CD4-positive, alpha-beta T cell treated with Interleukin-17A for 1 hour (primary cell): Measurements from ENCODE around the gene TMEM9.
"Not testable (repeated sequence)": the region's sequence is repeated elsewhere in the genome, so short reads cannot be mapped to it uniquely, and the experiment has no call there.

Experiments
- DNase-seq: peaks from one replicate; pipeline ENCODE4 v3.0.0-alpha.2; 2020

Gene TMEM9

DNA sequence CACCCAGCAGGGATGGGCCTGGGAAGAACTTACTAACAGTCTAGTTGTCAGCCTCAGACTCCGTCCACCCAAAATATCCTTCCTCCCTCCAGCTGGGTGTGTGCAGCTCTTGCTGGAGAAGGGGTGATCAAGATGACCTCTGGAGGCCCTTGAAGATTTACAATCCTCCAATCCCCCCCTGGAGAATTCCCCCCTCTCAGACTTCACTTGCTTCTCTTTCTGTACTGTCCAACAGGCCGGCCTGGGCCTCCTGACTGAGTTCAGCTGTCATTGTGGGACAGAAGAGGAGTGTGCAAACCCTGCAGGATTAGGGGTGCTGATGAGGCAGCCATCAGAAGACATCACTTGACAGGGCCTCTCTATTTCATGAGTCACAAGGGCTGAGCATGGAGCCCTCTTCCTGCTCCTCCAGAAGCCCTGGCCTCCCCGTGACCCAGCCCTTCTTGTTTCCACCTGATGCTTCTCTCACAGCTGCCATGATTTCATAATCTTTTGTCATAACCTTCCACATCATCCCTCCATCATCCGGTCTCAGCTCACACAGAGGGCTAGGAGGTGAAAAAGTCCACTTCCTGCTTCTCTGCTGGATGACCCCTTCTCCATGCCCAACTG is 18.8 kb upstream of the TMEM9 start:
- no peak for DNase-seq

DNA sequence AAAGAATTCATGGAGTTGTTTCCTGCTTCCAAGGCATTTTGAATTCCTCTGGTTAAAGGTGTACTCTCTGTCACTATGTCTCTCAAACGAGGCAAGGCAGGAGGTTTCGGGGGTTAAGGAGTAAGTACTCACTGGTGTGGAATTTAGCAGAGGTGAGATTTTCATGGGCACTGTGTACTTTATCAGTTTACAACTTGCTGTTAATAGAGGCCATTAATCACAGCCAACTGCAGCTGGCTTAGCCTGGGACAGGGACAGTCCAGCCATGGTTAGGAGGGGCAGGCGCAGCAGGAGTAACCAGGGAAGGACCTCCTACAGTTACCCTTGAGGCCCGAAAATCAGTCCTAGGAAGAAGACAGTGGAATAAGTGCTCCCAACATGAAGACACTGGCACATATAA is 18.1 kb upstream of the TMEM9 start:
- no peak for DNase-seq

DNA sequence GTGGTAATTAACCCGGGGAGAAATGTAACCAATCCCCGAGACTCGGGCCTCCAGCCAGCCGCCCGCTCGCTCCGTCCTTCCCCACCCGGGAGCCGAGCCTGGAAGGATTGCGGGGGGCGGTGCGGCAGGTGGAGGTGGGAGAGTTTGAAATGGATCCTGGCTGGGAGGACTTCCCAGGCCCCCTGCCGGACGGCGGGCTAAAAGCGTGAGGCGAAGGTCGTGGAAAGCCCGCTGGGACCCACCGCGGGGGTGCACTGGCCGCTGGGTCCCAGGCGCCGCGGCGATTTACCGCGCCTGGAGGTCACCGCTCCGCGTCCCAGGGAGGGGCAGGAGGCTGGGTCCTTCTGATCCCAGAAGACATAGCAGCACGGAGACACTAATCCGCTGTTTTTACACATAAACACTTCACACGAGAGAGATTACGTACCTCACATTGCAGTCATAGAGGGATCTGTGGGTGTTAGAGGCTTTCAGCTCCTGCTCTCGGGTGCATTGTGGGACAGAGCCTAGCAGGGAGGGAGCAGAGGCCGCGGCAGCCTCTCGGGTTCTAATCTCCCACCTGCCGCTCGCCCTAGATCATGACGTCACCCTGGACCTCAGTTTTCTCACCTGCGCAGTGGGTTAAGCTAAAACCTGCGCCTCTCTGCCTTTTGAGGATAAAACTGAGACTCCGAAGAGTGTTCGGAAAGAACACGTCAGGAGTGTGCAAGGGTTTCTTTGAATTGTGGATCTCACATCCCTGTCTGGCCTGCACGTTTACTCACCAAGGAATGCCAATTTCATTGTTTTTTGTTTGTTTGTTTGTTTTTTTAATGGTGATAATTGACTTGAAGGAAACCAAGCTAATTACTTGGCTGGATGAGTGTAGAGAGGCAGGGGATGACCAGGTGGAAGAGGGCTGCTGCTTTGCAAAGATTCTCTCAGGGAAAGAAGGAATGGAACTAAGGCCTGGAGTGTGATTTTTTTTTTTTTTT is 17.1 kb upstream of the TMEM9 start:
- peak; percentile 49 for DNase-seq

DNA sequence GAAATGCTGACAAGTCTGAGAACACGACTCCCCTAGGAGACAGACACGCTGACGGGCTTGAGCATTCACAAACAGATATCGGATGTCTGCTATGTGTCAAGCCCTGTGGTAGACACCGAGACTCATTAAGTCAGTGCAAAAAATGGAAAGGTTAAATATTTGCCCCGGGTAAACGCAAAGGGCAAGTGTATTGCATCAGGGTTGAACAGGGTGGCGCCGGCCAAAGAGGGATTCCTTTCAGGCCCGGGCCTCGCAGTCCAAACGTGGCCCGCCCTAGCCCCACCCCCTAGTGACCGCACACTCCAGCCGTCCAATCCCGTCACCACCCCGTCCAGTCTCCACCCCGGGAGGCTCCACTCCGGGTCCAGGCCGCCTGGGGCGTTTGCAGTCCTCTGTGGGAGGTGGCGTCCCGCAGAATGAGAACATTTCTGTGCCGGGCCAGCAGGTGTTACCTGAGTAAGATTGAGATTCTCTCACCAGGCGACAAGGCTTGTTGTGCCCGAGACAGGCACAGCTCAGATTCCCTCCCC is 16.3 kb upstream of the TMEM9 start:
- peak; percentile 84 for DNase-seq

DNA sequence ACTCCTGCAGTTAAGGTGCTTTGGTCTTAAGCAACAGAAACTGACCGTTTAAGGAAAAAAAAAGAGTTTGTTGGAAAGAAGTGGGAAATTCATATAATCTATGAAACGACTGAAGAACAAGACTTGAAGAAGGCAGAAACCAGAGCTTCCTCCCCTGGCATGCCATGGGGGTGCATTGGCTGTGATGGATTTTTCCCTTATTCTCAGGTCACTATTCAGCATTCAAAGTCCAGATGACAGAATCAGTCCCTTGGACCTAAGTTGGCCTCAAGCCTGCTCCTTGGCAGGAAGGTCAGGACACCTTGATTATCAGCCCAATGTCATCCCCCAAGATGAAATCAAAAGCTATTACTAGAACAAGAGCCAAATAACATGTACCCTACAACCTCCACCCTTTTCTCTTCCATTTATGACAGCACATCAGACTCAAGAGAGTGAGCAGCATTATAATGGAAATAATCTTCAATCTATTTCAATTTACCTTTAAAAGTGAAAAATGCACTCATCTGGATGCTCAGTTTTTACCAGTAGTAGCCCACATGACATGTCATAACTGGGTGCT is 15.8 kb upstream of the TMEM9 start:
- no peak for DNase-seq

DNA sequence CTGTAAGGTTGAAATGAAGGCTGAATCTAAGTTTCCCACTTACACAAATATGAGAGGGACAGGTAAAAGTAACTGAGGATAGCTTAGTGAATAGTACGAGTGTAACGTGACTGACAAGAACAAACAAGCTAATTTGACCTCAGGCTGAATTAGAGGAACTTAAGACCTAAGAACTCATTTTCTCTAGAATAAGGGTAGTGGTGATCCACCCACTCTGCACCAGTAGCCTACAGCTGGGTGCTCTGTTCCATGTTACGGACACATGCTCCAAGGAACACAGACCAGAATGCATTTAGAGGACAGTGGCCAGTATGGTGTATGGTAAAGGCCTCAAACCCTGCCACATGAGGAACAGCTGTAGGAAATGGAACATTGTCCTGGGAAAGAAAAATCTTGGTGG is 14.9 kb upstream of the TMEM9 start:
- DNase-seq, result no peak

DNA sequence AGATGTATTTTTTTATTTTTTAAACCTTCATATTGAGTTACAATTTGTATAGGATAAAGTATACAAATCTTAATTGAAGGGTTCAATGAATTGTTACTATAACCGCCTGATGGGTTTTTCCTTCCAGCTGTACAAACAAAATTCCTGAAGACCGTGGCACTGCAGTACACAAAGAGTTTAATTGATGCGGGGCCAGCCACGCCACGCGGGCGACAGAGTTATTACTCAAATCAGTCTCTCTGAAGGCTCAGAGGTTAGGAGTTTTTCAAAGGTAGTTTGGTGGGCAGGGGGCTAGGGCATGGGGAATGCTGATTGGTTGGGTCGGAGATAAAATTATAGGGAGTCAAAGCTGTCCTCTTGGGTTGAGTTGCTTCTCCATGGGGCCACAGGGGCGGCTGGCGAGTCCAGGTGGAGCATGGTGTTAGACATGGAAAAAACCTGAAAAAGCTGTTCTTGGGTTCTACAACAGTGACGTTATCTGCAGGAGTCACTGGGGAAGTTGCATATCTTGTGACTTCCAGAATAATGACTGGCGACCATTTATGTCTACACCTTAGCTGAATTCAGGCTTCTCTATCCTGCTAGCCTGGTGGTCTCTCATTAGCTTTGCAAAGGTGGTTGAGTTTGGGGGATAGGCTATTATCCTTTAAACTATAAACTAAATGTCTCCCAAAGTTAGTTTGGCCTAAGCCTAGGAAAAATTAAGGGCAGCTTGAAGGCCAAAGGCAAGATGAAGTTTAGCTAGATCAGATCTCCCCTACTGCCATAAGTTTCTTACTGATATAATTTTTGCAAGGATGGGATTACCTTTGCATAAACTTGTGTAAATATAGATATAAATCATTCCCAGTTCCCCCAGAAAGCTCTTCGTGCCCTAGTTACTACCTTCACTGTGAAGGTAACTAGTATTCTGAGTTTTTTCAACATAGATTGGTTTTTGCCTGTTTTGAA is 13.0 kb upstream of the TMEM9 start:
- DNase-seq, result no peak

DNA sequence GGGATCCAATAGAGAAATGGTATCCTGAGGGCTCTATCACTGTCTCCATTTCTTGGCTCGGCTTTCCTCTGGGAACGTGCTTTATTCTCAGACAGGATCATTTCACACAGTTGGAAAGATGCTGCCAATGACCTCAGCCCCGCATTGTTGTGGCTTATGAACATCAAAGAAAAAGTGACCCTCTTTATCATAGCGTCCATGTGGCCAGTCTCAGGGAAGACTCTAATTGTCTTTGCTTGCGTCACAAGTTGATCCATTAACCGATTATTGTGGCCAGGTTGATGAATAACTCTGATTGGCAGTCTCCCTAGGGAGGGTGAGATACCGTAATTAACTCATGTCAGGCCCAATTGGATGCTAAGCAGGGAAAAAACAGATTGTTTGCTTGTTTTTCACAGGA is 10.4 kb upstream of the TMEM9 start:
- no peak for DNase-seq

DNA sequence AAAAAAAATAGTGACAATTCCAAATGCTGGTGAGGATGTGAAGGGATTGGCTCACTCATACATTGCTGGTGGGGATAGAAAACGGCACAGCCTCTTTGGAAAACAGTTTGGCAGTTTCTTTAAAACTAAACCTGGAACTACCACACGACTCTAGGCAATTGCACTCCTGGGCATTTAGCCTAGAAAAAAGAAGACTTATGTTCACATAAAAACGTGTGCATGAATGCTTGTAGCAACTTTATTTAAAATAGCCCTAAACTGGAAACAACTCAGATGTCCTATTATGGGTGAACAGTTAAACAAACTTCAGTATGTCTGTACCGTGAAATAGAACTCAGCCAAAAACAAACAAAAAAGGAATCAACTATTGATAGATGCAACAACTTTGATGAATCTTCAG is 9.4 kb upstream of the TMEM9 start:
- DNase-seq, result no peak

DNA sequence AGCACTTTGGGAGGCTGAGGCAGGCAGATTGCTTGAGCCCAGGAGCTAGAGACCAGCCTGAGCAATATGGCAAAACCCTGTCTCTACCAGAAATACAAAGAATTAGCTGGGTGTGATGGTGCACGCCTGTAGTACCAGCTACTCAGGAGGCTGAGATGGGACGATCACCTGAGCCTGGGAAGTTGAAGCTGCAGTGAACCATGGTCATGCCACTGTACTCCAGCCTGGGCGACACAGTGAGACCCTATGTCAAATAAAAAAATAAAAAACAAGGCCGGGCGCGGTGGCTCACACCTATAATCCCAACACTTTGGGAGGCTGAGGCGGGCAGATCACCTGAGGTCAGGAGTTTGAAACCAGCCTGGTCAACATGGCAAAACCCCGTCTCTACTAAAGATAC is 8.8 kb upstream of the TMEM9 start:
- not testable (repeated sequence) for DNase-seq

DNA sequence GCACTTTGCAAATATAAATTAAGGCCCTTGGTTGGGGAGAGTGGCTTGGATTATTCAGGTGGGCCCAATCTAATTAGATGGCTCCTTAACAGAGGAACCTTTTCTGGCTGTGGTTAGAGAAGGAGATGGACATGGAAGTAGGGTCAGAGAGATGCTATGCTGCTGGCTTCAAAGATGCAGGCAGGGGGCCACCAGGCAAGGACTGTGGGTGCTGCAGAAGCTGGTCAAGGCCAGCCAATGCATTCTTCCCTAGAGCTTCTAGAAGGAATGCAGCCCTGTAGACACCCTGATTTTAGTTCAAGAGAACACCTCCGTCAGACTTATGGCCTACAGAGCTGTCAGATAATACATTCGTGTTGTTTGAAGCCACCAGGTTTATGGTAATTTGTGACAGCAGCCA is 3.7 kb upstream of the TMEM9 start:
- DNase-seq, result no peak

DNA sequence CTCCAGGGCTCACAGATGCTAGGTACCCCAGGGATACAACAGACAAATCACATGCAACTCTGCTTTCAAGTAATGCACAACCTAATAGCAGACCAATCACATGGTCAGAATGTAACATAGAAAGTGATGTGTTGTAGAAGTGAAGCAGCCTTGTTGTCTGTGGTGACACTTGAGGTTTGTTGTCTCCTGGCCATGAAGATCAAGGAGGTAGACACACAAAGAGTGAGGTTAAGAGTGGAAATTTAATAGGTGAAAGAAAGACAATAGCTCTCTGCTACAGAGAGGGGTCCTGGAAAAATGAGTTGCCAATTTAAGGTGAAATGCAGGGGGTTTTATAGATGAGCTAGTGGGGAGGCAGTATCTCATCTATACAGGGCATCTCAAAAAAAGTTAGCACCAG is 2.5 kb upstream of the TMEM9 start:
- DNase-seq, result no peak

DNA sequence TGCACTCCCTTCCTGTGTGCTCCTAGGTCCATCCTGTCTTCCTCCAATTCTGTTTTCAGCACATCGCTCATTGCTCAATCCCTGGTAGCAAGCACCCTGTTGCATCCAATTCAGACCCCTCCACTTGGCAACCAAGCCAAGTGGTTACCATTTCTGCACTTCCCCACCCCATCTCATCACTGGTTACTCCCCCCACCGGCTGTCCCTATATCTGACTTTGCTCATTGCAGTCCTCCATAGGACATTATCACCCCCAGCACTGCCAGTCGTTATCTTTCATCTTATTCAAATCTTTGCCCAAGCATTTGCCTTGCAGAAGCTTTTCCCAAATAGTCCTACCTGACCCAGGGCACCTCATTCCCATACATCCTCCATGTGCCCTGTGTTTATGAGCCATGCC is 2.1 kb upstream of the TMEM9 start:
- no peak for DNase-seq

DNA sequence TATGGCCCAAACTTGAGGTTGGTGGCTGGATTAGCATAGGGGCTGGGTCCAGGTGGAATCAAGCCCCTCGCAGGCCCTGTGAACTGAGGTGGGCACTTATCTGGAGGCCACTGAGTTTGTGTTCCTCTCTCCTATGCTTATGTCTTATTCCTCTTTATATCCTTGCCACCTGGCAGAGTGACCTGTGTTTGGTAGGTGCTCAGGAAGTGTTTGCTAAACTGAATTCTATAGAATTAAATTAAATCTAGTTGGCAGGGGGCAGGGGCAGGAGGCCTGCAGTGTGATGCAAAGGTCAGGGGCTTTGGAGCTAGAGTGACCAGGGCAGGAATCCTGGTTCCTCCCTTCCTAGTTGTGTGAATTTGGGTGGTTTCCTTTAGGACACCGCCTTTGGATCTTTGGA is 1.1 kb upstream of the TMEM9 start:
- no peak for DNase-seq

DNA sequence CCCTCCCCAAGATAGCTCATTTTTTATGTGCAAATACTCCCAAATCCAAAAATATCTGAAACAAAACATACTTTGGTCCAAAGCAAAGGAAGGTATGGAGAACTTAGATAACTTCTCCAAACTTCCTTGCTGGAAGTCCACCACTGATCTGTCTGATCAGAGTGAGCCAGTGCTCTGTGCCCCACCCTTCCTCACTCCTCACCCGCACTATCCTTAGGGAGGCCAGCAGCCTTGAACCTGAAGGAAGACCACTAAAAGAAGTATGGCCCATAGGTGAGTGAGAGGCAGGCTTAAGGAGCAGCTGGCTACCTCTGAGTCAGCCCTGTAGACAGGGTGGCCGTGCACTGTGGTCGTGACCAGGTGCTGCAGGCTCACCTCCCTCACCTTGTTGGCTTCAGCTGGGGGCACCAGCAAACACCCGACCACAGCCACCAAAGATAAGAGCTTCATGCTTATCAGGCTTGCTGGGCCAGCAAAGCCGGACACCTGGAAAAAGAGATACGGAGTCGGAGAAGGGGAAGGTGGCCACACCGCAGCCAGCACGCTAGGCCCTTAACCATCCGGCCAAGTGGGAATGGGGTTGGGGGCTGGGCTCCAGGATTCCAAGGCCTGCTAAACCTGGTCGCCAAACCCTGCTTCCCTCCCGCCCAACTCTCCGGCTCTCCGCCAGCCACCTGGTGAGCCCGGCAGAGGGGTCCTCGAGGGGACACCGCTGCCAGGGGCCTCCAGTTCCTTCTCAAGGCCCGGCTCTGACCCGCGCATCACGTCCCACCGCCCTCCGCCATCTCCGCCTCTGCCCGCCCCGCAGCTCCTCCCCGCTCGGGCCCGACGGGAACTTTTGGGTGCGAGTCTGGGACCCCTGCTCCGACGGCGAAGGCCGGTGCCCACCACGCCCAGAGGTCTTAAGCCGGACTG is 543 bp downstream of the TMEM9 start:
- no peak for DNase-seq

DNA sequence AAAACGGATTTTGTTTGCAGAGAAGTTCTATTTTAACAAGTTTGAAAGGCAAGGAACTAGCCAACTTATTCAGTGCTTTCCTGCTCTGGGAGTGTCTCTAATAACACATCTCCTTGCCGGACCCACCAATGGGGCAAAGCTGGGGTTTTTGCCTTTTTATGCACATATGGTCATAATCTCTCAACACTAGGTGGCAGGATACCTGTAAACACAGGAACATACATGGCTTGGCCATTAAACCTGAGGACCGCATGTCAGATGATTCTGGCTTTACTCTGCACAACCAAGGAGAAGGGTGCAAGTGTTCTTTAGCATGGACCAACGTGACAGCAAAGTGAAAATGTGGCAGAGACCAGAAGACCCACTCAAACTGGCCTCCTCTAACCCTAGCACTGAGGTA is 4.9 kb downstream of the TMEM9 start:
- DNase-seq, result peak; percentile 36

DNA sequence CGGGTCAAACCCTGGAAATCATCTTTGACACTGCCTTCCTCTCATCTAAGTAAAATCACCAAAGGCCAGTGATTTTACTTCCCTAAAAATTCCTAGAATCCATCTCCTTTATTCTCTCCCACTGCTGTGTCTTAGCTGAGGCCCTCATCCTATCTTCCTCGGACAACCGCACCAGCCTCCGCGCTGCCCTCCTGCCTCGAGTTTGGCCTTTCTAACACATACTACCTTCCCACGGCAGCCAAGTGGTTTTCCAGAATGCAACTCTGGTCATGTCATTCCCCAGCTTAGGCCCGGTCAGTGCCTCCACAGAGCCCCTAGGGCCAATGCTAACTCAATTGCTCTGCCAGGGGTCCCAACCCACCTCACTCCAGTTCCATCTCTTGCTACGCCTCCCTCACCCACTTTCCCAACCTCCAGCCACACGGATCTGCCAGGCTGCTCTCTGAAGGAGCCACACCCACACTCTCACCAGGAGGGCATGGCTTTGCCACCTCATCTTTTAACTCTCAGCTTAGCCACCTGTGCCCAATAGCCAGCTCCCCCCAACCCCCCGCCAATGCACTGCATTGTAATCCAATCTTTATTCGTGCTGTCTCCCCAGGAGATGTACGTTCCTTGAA is 6.8 kb downstream of the TMEM9 start:
- DNase-seq, result no peak

DNA sequence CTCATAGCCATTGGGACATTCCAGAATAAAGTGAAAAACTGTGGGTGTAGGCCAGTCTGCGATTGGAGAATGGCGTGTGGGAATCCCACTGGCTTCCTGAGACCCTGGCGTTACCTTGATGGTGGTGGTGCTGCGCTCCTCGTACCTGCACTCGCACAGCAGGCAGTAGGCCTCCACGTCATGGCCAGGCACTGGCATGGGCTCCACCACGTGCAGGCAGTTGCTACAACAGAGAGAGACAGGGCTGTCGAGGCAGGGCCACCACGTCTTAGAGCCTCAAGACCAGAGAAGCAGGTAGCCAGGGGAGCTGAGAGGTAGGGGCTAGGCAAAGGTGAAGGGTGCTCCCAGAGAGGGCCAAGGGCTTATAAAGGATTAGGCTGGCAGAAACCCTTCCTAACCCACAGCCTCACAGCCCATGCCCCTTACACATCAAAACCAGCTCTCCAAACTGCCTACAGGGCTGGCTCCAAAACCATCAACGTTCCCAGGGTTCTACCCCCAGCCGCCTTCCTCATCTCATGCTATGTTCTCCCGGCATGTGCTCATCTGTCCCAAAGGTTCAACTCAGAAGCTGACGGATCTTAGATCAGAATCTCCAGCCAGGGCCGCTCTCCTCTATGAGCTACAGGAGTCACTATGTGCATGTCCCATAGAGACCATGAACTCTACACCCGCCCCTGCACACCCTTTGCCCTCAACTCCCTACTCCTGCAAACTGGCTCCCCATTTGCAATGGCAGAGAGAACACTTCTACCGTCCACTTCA is 7.5 kb downstream of the TMEM9 start:
- DNase-seq, result no peak

DNA sequence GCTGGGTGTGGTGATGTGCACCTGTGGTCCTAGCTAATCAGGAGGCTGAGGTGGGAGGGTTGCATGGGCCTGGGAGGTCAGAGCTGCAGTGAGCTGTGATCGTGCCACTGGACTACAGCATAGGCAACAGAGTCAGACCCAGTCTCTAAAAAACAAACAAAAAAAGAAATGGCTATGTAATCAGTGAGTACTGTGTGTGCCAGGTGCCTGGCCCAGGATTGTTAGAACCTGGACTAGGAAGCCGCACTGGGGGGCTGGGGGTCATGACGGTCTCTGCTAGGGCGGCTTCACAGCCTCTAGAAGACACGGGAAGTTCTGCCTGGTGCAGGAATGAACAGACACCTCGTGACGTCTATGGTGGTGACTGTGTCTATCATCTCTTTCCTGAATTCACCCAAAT is 8.5 kb downstream of the TMEM9 start:
- DNase-seq, result no peak

DNA sequence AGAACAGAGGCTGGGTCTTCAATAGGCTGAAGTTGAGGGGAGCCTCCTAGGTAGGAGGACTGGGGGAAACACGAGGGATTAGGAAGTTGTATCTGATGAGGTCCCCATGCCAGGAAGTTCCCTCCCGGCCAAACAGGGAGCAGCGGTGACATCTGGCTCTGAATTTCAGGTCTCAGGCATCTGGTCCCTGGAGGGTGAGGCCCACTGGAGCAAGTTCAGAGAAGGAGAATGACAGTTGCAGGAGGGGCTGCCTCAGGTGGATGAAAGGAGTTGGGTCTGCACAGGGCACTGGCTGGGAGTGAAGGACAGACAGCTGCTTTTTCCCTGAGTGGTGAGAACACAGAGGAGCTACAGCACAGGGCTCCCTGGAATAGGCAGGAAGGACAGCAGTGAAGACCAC is 9.1 kb downstream of the TMEM9 start:
- no peak for DNase-seq
